Hematopoietic multipotent progenitor cell treated with erythropoietin and hydrocortisone succinate and interleukin-3 and kit ligand, for 17 days (in vitro differentiated cells): ENCODE results near the gene CALY.

Experiments
- DNase-seq: peaks from one replicate; pipeline ENCODE4 v3.0.0-alpha.2; 2015; ENCODE audit warnings: low spot score

The CALY gene

GRCh38 chr10:133287832-133288500 lies 48.7 kb downstream of the CALY start:
- DNase-seq: no peak

GRCh38 chr10:133286366-133286765 lies 50.3 kb downstream of the CALY start:
- DNase-seq: no peak

- DNase-seq: no peak
These were observed 51.5 kb downstream of the CALY start for GRCh38 chr10:133285217-133285616.

- no peak for DNase-seq
These were observed 52.8 kb downstream of the CALY start for GRCh38 chr10:133283931-133284330.

- DNase-seq: no peak
These were observed 53.8 kb downstream of the CALY start for GRCh38 chr10:133282846-133283390.

- DNase-seq: no peak
These were observed 54.9 kb downstream of the CALY start for GRCh38 chr10:133281628-133282372.

GRCh38 chr10:133281084-133281483 lies 55.6 kb downstream of the CALY start:
- no peak for DNase-seq

- DNase-seq: no peak
These were observed 56.2 kb downstream of the CALY start for GRCh38 chr10:133280391-133281059.

- no peak for DNase-seq
These were observed 57.1 kb downstream of the CALY start for GRCh38 chr10:133279326-133280226.

GRCh38 chr10:133278577-133279265 lies 58.0 kb downstream of the CALY start:
- DNase-seq: peak; percentile 82

GRCh38 chr10:133277993-133278576 lies 58.6 kb downstream of the CALY start:
- DNase-seq: no peak

GRCh38 chr10:133277277-133277992 lies 59.3 kb downstream of the CALY start:
- DNase-seq: no peak

GRCh38 chr10:133276435-133277201 lies 60.1 kb downstream of the CALY start, which contains the start of gene ADAM8:
ADAM8 (minus strand) TSS chr10:133276868; CDS start chr10:133276817, 51 bp downstream.
- no peak for DNase-seq

GRCh38 chr10:133276100-133276434 lies 60.6 kb downstream of the CALY start:
- DNase-seq: no peak

GRCh38 chr10:133275684-133276092 lies 61.0 kb downstream of the CALY start:
- DNase-seq: no peak

- DNase-seq: no peak
These were observed 61.7 kb downstream of the CALY start for GRCh38 chr10:133274751-133275683.
